GM12891 (cell line): ENCODE measurements around the gene DSC2.

ENCODE experiments used
- DNase-seq: peaks from one replicate; pipeline ENCODE4 v3.0.0; 2011; ENCODE audit warnings: low spot score; ENCODE audit not compliant: insufficient read length
- FAIRE-seq: peaks from 2 replicates; lab custom pipeline; 2011; peaks lifted over from hg19 to GRCh38; lab: Jason Lieb, UNC
- PAX5 ChIP-seq: IDR thresholded peaks from 2 replicates; pipeline ENCODE4 v1.6.1; 2011; ENCODE audit warnings: low read length, moderate library complexity, mild to moderate bottlenecking; ENCODE audit not compliant: insufficient read depth, severe bottlenecking
- POLR2A ChIP-seq: IDR thresholded peaks from 2 replicates; pipeline ENCODE4 v1.6.1; 2011; ENCODE audit warnings: low read depth, low read length, control low read depth
- POLR2AphosphoS5 ChIP-seq: IDR thresholded peaks from 2 replicates; pipeline ENCODE4 v1.6.1; 2011; ENCODE audit warnings: low read depth, low read length, control low read depth
- POU2F2 ChIP-seq: IDR thresholded peaks from 2 replicates; pipeline ENCODE4 v1.6.1; 2011; ENCODE audit warnings: low read depth, mild to moderate bottlenecking, control low read depth, low read length, moderate library complexity
- SPI1 ChIP-seq: IDR thresholded peaks from 2 replicates; pipeline ENCODE4 v1.6.1; 2011; ENCODE audit warnings: low read depth, low read length, control low read depth
- TAF1 ChIP-seq: IDR thresholded peaks from 2 replicates; pipeline ENCODE4 v1.6.1; 2011; ENCODE audit warnings: low read depth, low read length, control low read depth

Gene DSC2

DNA sequence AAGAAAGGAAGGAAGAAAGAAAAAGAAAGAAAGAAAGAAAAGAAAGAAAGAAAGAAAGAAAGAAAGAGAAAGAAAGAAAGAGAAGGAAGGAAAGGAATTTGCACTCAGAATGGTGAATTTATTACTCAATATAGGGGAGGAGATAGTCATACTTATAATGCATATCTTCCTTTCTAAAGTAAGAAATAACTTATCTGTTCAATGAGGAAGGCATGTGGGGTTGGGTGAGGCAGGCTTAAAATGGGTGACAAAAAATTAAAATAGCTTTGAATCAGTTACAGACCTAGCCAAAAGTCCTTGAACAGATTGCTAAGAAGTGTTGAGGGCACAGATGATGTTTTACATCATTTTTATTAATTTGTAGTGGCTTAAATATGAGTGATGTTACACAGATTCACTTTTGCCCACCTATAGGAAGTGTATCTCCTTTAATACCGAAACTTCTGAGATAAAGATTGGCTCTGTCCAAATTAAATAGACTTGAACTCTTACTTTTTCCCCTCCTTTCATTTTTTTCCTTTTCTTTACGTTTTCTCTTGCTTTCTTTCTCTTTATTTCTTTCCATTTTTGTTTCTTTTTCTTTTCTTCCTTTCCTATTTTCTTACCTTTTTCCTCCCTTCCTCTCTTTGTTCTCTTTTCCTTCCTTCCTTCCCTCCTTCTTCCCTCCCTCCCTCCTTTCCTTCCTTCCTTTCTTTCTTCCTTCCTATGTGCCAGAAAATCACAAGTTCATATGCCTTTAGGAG is 14.8 kb upstream of the DSC2 start:
- DNase-seq (no peak), FAIRE-seq (no peak)
- TF ChIP-seq POLR2A (no peak), SPI1 (no peak), PAX5 (no peak), TAF1 (no peak), POLR2AphosphoS5 (no peak), POU2F2 (no peak)

DNA sequence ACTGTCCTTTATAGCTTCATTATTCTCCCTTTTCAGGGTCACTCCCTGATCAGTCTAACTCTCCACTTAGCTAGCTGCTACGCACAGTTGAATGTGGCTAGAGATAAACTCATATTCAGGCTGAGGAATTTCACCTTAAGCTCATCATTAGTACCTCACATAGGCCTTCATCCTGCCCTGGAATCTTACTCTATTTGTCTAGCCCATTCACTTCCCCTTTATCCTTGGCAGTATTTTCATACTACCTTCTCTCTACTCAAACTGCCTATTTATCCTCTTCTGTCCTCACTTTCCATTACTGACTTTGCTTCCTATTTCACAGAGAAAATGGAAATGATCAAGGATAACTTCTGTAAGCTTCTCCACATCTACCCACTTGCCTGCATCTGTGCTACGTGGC is 10.6 kb upstream of the DSC2 start:
- DNase-seq (no peak), FAIRE-seq (no peak)
- TF ChIP-seq POLR2A (no peak), SPI1 (peak; percentile 56)

DNA sequence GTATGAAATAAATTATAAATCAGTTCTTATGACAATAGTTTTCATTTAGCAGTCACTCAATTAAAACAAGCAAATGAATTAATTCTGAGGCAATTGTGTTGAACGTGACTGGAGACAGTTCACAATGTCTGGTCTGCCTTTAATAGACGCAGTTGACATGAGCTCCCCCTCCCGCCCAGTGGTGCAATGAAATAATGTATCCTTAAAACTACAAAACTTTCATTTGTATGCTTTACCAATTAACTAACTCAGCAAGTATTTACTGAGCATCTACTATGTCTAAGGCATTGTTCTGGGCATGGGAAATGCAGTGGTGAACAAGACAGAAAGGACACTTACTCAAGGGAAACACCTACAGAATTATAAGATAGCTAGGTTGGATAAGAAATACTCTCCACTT is 3.5 kb upstream of the DSC2 start:
- TF ChIP-seq POU2F2, result no peak
- TF ChIP-seq SPI1, result no peak
- TF ChIP-seq TAF1, result no peak
- TF ChIP-seq POLR2A, result no peak
- TF ChIP-seq PAX5, result no peak
- TF ChIP-seq POLR2AphosphoS5, result no peak
- no peak for DNase-seq
- FAIRE-seq, result no peak

DNA sequence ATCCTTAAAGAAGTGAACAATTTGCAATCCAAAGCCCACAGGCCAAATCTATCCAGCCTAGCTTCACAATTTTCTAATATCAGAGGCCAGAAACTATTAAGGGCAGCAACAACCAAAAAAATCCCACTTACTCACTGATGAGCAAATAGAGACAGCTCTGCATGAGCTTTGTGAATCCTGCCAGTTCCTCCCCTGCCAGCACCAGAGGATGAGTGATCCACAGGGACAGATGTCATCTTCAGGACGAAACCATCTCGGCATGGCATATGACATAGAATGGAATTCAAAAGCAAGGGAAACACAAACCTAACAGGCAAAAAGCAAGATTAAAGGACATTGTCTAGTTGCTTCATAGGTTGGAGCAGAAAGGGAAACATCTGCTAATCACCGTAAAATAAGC is 2.2 kb upstream of the DSC2 start:
- no peak for TF ChIP-seq POLR2AphosphoS5
- TF ChIP-seq POLR2A, result no peak
- TF ChIP-seq POU2F2, result no peak
- no peak for TF ChIP-seq PAX5
- no peak for TF ChIP-seq SPI1
- no peak for TF ChIP-seq TAF1
- FAIRE-seq (no peak), DNase-seq (no peak)

DNA sequence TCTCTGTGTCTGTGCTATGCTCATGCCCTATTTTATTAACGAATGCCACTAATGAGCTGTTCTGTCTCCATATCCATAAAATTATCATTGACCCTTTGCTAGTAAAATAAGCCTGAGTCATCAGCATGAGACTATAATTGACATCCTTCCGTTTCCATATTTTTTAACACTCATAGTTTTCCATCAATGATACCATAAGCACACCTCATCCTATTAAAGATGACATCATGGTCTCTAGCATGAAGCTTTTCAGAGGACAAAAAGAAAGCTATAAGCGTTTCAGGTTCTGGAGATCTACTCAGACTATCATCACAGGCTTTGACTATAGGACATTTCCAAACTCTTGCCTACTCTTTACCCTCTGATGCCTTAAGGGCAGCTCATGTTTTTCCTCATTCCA is 1.2 kb upstream of the DSC2 start:
- FAIRE-seq, result no peak
- no peak for DNase-seq
- no peak for TF ChIP-seq POLR2A
- no peak for TF ChIP-seq PAX5

DNA sequence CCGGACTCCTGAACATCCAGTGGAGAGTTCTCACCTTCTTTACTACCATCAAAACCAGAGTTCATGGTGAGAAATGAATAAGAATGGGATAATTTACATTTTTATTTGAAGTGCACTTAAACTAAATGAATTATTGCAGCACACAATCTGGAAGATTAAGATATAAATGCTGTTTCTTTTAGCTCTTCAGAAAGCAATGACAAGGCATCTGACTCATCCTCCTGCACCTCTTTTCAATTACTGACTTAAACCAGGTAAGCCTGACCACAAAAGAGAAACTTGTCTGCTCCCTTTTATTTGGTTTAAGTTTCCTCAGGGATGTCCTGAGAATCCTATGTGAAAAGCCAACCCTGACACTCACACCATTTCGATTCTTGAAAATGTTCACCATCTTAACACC is 720 bp upstream of the DSC2 start:
- TF ChIP-seq POLR2A (no peak), PAX5 (no peak), POLR2AphosphoS5 (no peak), POU2F2 (no peak), TAF1 (no peak), SPI1 (no peak)
- no peak for FAIRE-seq
- no peak for DNase-seq

DNA sequence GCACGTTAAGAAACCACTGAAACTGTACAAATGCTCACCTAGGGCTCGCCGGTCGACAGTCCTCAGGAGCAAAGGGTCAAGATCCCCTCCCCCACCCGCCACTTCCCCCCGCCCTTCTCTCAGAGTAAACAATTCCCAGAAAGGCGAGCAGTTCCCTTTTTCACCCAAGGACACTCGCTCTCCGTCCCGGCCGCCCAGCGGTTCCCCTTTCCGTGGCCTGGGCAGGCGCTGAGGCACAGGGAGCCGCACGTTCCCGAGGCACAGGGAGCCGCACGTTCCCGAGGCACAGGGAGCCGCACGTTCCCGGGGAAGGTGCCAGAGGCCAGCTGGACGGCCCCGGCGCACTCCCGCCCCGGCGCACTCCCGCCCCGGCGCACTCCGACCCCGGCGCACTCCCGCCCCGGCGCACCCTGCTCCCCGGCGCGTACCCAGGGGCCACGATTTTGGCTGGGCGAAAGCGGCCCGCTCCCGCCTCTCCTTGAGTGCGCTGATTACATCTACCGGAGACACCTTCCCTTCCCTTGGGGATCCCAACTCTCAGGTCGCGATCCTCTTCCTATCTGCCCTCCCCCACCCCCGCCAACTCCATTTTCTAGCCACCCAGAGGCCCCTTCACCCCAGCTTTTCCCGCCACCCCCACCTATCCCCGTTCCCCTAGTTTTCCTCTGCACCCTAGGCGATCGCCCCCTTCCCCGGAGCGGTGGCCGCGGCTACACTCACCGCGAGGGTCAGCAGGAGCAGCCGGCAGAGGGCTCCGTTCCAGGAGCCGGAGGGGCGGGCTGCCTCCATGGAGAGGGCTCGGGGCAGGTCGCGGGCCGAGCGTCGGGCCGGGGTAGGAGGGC is 817 bp downstream of the DSC2 start:
- no peak for DNase-seq
- no peak for FAIRE-seq
- TF ChIP-seq POU2F2 (no peak), SPI1 (peak; percentile 79)

DNA sequence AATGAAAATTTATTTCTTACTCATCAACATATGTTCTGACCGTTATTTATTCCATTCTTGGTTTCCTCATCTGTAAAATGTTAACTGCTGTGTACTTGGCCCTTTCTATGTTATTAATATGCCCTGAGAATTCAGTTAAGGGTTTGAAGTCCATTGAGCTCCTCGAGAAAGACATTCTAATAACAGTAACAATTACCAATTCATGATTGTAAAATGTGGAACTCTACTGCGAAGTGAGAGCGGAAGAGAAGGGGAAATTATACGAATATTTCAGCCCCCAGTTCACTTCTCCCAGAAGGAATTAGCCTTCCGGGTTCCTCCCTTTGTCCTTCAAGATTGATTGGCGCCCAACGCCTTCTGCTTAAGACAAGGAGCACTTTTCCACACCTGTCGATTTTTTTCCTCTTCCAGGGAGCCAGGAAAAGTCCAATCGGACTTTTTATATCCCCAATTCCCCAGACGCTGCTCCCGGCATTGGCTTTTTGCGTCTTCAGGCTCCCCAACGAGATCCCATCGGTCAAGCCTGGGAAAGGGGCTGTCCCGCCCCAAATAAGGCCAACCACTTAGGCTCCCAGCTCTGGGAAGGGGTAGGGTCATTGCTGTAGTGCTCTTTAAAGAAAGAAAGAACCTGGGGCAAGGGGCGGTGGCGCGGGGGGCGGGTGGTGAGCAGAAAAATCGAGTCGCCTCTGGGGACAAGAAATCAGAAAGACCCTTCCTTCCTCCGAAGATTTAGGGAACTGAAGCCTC is 1.6 kb downstream of the DSC2 start:
- TF ChIP-seq SPI1, result no peak
- no peak for TF ChIP-seq POLR2AphosphoS5
- no peak for TF ChIP-seq PAX5
- TF ChIP-seq POU2F2, result no peak
- TF ChIP-seq POLR2A, result no peak
- no peak for TF ChIP-seq TAF1
- FAIRE-seq, result no peak
- DNase-seq, result no peak

DNA sequence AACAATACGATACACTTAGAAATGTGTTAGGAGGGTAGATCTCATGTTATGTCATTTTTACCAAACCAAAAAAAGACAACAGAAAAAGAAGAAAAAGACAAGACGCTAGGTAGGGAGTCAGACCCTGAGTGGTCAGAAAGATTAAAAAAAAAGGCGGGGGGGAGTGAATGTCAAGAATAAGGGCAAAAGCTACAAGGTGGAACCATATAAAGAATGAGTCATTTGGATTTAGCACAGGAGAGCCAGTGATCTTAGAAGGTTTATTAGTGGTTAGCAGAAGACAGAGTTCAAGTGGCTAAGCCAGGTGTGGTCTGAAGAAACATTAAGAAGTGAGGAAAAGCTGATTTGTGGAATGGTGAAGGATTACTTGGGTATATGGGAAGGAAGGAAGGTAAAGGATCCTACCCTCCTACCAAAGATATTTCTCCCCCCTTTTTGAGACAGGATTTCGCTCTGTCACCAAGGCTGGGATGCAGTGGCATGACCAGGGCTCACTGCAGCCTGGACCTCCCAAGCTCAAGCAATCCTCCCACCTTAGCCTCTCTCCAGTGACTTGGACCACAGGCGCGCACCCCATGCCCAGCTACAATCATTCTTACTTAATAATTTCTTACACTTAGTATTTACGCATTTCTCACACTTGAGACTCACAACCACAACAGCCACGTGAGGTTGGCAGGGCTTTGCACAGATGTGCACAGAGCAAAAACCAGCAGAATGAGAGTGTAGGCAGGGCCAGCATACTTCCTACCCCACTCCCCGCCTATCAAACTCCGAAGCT is 2.6 kb downstream of the DSC2 start:
- TF ChIP-seq SPI1 (no peak), POLR2A (no peak), POU2F2 (no peak), PAX5 (no peak), POLR2AphosphoS5 (no peak)
- FAIRE-seq, result no peak
- no peak for DNase-seq
